ENCODE results near the gene CCDC116. TPM values are rescaled to one million over a fixed set of nuclear protein-coding genes. Genes with fewer than 3 reads are reported as not detected.

CCDC116 gene
- 0.06 to 0.07 TPM (median 0.07 TPM) in 3 of 5 replicates, not detected in the others for total RNA-seq (2022; extraction: Qiagen RNA extraction)

GRCh38 chr22:21632237-21632895, at the start of gene CCDC116:
Gene CCDC116 (plus strand): TSS chr22:21632760. CDS start chr22:21633182, 422 bp downstream.

GRCh38 chr22:21629255-21630149, 3.1 kb upstream of the CCDC116 start, which contains the start of gene YDJC:
Gene YDJC (minus strand): TSS chr22:21630022. CDS start chr22:21630014, 8 bp downstream.

DNA sequence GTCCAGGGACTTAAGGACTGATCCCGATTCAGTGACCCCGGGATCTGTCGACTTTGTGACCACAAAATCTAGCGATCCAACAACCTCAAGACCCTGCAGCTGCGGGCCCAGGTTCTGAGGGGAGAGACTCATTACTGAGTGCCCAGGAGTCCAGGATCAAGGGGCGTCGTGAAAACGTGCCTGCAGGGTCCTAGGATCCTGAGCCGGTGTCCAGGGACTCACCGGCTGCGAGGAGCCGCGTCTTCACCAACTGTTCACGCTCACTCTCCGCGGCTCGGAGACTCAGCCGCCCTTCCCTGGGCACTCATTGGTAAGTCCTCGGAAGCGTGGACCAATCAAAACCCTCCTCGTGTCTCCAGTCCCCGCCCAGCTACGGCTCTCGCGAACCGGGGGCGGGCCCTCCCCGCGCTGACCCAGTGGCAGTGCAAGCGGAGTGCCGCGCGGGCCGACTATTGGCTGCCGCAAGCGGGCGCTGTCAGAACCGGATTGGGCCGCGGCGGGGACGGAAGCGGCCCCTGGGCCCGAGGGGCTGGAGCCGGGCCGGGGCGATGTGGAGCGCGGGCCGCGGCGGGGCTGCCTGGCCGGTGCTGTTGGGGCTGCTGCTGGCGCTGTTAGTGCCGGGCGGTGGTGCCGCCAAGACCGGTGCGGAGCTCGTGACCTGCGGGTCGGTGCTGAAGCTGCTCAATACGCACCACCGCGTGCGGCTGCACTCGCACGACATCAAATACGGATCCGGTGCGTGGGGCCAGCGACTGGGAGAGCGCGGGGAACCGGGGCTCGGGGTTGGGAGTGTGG, 9.4 kb downstream of the CCDC116 start, which contains the start of gene SDF2L1:
Gene SDF2L1, plus strand, starts transcription at position 514 of the 795 bp plus-strand sequence. Its CDS starts 35 bp downstream, at position 549.

Other genes with a start within 250 kb of the CCDC116 start
- gene RIMBP3B, start 249.0 kb upstream of the CCDC116 start, total RNA-seq (2022; extraction: Qiagen RNA extraction) = 0.28 to 0.49 TPM (median 0.31 TPM) in 5 replicates
- gene HIC2, start 215.4 kb upstream of the CCDC116 start, total RNA-seq (2022; extraction: Qiagen RNA extraction) = 2.2 to 2.9 TPM (median 2.7 TPM) in 5 replicates
- gene TMEM191C, start 165.4 kb upstream of the CCDC116 start, total RNA-seq (2022; extraction: Qiagen RNA extraction) = 0.50 to 1.2 TPM (median 0.76 TPM) in 5 replicates
- 0.12 to 0.25 TPM (median 0.20 TPM) in 4 of 5 replicates, not detected in the other for gene RIMBP3C, start 81.3 kb upstream of the CCDC116 start, total RNA-seq (2022; extraction: Qiagen RNA extraction)
- 59.2 to 69.7 TPM (median 61.3 TPM) in 5 replicates for gene UBE2L3, start 65.0 kb upstream of the CCDC116 start, total RNA-seq (2022; extraction: Qiagen RNA extraction)
- gene YDJC, start 2.7 kb upstream of the CCDC116 start, total RNA-seq (2022; extraction: Qiagen RNA extraction) = 31.4 to 58.5 TPM (median 56.0 TPM) in 5 replicates
- gene SDF2L1, start 9.5 kb downstream of the CCDC116 start, total RNA-seq (2022; extraction: Qiagen RNA extraction) = 31.3 to 60.7 TPM (median 54.4 TPM) in 5 replicates
- 17.4 to 21.2 TPM (median 20.4 TPM) in 5 replicates for gene PPIL2, start 33.3 kb downstream of the CCDC116 start, total RNA-seq (2022; extraction: Qiagen RNA extraction)
- gene YPEL1, start 103.0 kb downstream of the CCDC116 start, total RNA-seq (2022; extraction: Qiagen RNA extraction) = 0.10 to 0.68 TPM (median 0.36 TPM) in 5 replicates
- gene MAPK1, start 234.9 kb downstream of the CCDC116 start, total RNA-seq (2022; extraction: Qiagen RNA extraction) = 58.6 to 69.8 TPM (median 64.1 TPM) in 5 replicates